ENCODE measurements around the gene SEMA5B.

GRCh38 chr3:122977746-122978466 lies 49.7 kb downstream of the SEMA5B start:
- no peak for TF ChIP-seq SP1 (IDR thresholded peaks at IDR 0.05)
- TF ChIP-seq ZNF384 (IDR thresholded peaks at IDR 0.05): no peak
- TF ChIP-seq NFRKB (IDR thresholded peaks at IDR 0.05): no peak
- no peak for TF ChIP-seq PKNOX1 (IDR thresholded peaks at IDR 0.05)
- TF ChIP-seq ARNT (IDR thresholded peaks at IDR 0.05): no peak
- TF ChIP-seq LEF1 (IDR thresholded peaks at IDR 0.05; ENCODE audit: borderline replicate concordance): no peak
- no peak for TF ChIP-seq ELF4 (IDR thresholded peaks at IDR 0.05)

Measured in HEK293T (cell line).